Cerebellar nuclear complex (tissue), 1 donor: Measurements from ENCODE around the gene RPL23.
A peak's percentile ranks its signal among the peaks of the same experiment; 100 is the strongest.

Experiments used
- DNase-seq, 2 experiments: peaks; one replicate each; lab custom pipeline; 2025; lab: John Stamatoyannopoulos, UW

The RPL23 gene

DNA sequence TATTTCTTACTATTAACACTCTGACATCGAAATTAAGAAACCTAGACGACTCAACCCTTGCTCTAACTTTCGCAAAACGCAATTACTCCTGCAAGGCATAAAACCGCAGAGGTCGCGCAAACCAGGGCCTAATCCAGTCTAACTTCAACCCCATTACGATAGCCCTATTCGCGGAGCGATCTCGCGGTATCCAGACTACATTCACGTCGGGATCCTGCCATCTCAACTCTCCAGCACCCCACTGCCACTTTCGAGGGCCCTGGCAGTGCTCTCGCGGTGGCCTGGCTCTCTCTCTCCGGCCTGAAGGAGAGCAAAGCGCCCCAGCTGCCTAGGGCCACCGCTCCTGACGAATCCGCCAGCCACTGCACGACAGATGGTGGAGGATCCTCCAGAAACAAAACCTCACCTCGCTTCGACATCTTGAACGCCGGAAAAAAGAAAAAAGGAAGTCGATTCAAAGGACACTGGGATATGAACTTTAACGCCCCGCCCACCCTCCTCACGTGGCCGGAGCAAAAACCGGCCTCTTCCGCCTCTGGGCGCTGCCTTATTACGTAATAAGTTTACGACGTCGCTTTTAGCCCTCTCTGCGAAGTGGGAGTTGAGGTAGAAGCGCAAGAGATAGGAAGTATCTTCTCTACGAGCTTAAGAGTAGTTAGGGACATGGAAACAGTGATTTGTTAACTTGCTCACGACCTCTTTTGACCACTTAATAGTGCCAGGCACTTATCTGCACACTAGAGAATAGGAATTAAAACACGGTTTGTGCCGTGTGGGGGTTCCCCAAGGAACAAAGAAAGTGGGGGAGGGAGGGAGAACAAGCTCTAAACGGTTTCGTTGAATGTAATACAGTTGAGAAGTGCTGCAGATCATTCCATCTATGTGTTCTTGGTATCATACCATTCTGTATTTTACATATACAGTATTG lies at the start of gene RPL23:
Gene RPL23 (minus strand): TSS at position 430 of the 928 bp plus-strand sequence. CDS start 11 bp downstream, at position 419.
- peak in 1 of 2 experiments; percentile 83 for DNase-seq

DNA sequence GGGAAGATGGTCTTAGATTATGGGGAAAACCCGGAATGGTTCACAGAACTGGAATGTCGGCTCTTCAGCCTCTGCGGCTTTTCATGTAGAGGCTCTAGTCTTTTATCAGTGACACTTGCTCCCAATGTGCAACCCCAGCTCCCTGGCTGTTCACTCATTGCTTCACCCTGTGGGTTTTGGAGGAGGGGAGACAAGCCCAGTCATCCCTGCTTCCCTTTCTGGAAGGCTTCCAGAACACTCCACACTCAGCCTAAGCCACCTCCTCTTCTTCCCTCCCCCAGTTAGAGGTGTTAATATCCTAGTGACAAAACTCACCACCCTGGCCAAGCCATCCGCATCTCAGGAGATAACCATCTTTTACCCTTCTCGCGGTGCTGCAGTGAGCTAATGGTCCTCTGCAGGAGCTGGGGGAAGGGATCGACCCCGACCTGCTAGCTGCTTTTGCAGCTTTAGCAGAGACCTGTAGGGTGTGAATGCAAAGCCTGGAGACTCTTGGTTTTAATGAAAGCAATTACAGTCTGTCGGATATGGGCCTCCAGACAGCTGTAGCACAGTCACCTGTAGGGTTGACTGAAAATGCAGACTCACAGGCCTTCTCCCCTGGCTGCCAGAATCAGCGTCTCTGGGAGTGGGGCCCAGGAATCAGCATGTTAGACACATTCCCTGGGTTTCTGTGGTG lies 47.6 kb upstream of the RPL23 start:
- DNase-seq: no peak

DNA sequence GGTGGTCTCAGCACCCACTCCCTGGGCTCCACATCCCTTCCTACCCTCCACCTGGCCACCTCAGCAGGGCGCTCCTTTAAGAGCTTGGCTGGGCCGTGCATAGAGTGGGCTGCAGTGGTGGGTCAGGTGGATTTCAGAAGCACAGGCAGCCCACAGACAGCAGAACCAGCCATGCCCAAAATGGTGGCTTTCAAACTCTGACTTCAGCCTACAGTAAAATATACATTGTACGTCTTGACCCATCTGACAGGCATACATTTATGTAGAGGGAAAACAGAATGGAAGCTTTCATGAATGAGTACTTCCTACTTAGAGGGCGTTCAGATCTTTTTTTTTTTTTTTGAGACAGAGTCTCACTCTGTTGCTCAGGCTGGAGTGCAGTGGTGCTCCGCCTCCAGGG lies 45.9 kb upstream of the RPL23 start:
- no peak for DNase-seq

DNA sequence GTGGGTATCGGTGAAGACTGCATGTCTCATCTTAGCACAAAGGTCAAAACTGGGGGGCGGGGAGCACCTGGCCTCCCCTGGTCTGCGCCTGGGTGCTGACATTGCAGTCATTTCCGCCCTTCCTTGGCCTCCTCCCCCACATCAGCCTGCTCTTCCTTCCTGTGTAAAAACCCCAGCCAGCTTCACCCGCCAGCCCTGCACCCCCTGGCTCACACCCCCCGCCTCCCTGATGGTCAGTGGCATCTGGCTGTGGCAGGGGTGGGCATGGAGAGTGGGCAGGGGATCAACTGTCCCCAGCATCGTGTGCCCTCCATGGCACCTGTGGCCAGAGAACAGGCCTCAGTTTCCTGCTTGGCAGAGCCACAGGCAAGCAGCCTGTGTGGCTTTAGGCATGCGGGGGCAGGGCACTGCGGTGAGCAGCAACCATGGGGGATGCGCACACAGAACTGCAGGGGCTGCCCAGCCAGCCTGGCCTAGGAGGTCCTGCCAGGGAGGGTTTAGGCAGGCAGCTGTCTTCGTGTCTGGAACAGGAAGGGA lies 45.4 kb upstream of the RPL23 start:
- DNase-seq: no peak

DNA sequence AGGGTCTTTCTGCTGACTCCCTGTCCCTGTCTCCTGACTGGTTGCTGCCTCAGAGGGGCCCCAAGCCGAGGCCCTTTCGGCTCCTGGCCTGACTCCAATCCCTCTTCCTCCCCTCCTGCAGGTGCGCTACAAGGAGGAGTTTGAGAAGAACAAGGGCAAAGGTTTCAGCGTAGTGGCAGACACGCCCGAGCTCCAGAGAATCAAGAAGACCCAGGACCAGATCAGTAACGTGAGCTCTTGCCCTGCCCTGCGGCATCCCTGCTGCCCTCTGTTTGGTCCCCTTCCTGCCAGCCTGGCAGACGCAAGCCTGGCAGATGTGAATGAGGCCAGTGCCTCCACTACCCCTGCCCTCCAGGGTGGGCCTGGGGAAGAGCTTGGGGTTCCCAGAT lies 44.8 kb upstream of the RPL23 start:
- no peak for DNase-seq

DNA sequence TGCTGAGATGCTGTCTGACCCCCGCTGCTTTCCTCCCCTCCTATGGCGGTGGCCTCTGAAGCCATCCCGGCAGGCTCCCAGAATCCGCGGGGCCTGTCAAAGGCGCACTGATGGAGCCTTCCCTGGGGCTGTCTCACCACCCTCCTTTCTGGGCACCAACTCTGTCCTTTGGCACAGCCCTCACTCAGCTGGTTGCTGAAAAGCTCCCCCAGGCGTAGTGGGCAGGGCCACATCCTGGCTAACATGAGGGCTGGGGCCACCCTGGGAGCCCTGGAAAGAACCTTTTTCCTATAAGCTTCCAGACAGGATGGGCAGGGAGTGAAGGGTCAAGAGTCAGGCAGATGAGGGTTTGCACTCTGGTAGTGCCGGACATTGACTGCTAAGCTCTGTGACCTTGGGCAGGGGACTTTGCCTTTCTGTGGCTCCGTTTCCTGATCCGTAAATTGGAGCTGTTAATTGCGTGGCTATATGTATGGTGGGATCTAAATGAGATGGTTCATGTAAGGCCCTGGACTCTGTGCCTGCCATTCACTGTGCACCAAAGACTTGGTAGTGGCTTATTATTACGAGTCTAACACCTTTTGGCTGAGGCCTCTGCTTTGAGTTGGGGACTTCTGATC lies 44.3 kb upstream of the RPL23 start:
- no peak for DNase-seq

DNA sequence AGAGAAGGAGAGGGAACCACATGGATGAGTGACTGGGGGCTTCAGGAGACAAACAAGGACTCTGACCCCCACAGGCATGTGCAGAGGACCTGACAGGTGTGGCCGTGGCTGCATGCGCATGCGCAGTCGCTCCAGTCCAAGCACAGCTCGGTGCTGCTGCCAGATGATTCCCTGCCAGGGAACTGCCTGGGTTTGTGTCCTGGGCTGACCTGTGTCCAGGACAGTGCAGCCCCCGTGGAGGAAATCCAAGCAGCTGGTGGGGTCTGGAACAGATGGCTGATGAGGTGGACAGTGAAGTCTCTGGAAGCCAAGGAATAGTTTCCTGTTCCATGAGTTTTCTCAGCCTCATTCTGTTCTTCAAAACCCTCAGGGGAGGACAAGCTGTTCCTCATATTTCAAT lies 43.7 kb upstream of the RPL23 start:
- no peak for DNase-seq

DNA sequence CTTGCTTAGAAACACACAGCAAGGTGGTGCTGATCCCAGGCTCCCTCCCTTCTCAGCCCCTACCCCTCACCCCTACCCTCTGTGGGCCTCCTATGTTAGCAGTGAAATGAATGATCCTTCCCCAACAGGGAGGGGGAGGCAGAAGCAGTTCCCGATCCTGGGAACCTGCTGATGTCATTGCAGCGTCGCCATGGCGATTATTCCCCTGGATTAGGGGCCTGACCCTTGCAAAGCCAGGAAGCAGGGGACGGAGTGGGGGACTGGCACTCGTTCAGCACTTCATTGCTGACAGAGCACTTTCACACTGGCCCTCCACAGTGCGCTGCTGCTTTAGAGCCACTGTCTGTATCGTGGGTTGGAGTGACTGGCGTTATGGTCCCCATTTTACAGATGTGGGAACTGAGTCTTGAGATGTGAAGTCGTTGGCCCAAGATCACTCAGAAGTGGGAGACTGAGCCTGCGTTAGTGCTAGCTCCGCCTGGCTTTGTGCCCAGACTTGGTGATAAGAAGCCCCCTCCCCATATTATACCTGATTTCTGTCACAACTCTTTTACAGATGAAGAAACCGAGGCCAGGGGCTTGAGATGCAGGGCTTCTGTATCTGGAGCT lies 42.9 kb upstream of the RPL23 start:
- no peak for DNase-seq

DNA sequence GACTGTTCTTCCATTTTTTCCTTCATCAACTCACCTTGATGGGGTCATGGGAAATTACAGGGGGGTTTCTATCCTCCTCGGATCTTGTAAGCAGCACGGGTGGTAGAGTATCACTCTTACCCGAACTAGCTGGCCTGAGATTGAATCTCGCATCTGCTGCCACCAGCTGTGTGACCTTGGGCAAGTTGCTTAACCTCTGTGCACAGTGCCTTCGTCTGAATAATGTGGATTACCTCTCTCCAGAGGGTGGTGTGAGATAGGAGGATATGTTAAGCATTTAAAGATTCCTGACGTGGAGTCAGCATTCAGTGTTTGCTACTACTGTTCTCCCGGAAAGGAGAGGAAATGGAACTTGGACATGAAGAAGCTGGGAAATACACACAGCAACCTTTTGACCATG lies 40.8 kb upstream of the RPL23 start:
- DNase-seq: no peak

DNA sequence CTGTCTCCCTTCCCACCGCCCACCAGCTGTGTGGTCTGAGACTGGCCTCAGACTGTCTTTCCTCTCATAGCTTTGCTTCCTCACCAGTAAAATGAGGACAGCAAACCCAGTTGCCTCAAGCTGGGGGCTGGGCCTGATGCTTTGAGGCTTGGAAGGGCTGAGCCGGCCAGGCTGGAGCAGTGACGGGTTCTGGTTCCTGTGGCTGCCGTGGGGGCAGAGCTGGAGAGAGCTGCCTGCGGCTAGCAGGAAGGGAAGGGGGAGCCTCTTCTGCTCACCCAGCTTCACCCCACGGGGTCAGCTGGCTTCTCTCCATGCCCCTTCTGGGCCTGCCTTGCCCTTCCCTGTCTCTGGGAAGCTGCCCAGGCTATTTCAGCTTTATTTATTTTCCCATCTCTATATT lies 40.1 kb upstream of the RPL23 start:
- no peak for DNase-seq

DNA sequence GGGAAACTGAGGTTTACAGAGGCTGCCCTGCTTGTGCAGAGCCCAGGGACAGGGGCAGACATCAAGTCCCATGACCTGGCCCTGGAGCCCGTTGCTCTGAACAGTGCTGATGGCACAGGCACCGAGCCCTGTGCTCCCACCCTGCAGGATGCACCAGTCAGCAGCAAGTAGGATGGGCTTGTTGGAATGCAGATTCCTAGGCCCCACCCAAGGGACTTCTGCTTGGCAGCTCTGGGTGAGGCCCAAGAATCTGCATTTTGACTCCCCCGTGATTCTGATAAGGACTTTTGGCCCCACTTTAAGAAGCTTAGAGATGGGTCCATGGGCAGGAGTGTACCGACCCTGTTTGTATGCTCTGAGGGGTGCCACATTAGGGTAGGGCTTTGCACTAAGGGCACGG lies 39.6 kb upstream of the RPL23 start:
- DNase-seq: no peak

DNA sequence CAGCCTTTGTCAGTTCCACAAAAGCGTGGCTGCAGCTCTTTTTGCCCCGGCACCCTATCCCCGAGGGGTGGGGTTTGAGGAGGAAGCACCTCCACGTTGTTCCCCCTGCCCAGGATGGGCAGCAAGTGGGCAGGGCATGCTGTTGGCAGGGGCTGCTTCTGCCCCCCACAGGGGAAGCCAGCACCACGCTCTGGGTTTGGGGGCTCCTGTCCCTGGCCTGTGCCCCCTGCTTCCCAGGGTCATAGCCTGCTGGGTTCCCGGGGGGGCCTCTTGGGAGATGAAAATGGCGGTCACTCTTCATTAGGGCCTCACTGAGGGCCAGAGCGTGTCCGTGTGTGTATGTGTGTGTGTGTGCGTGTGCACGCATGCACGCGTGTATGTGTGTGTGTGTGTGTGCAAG lies 39.1 kb upstream of the RPL23 start:
- no peak for DNase-seq

DNA sequence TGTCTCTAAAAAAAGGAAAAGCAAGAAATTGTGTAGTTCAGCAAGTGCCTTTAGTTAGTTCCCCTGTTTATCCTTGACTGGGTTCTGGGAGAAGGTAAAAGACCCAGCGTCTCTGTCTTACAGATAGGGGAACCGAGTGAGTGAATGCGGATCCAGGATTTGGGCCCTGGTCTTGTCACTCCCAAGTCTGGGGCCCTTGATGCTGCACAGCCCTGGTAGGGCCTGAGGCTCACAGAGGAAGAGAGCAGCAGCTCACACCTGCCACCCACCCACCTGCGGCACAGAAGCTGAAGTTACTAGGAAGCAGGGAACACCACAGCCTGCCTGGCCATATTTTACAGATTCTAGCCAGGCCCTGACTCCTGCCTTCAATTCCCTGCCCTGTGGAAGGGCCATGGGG lies 38.6 kb upstream of the RPL23 start:
- DNase-seq: no peak

DNA sequence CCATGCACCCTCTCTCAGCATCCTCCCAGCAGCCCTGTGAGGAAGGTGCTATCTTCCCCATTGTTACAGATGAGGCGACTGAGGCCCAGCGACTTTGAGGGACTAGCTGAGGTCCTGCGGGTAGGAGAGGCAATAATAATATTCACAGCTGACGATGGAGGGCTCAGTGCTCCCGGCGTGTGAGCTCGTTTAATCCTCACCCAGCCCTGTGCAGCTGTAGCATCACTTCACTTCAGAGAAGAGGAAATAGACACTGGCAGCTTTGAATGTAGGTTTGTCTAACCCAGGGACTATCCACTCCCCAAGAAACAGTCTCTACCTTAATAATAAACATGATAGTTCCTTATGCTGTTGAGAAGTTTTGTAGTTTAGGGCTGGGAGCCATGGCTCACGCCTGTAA lies 37.9 kb upstream of the RPL23 start:
- no peak for DNase-seq

DNA sequence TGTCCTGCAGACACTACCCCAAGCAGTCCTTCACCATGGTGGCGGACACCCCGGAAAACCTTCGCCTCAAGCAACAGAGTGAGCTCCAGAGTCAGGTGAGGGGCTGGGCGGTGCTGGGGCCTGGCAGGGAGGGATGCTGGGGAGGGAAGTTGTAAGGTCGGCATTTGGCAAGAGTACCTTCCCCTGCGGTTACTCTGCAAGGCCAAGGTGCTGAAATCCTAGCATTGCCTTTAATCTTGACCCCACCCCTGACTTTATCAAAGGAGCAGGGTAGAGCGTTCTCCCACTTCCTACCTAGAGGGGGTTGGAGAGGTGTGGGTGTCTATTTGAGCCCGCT lies 36.9 kb upstream of the RPL23 start:
- no peak for DNase-seq

DNA sequence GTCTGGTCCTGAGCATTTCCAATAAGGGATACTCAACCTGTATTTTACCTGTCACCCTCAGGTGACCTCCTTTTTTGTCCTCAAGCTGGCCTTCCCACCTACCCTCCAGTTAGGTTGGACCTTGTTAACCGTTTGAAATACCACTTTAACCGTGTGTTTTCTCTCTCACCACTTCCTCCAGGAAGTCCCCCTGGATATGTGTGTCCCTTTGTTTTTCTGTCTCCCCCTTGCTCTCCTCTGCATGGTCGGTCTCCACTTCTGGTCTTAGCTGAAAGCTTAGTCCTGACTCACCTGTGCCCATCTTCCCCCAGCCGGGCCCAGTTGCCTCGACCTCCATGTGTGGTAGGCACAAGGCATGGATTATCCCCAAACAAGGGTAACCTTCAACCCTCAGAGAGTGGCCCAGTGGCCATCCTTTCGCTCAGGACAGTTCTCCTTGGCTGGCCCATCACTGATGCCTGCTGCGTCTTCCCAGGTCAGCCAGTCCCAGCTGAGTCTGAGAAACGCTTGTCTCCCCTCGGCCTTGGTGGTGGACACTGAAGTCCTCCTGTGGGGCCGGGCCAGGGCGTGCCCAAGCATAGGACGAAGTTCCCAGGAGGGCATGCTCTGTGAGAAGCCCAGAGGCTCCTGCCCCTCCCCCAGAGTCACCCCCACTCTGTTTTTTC lies 36.4 kb upstream of the RPL23 start:
- no peak for DNase-seq

DNA sequence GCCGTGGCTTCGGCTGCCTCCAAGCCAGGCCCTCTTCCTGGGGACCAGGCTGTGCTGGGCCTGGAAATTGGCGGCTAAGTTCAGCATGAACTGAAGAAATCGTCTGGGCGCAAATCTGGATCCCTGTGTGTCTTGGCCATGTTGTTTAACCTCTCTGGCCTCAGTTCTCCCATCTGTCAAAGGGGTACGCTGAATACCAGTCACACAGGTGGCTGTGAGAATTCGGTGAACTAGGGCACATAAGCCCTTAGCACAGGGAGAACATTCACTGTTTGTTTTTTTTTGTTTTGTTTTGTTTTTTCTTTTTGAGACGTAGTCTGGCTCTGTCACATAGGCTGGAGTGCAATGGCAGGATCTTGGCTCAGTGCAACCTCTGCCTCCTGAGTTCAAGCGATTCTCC lies 35.3 kb upstream of the RPL23 start:
- DNase-seq: no peak

DNA sequence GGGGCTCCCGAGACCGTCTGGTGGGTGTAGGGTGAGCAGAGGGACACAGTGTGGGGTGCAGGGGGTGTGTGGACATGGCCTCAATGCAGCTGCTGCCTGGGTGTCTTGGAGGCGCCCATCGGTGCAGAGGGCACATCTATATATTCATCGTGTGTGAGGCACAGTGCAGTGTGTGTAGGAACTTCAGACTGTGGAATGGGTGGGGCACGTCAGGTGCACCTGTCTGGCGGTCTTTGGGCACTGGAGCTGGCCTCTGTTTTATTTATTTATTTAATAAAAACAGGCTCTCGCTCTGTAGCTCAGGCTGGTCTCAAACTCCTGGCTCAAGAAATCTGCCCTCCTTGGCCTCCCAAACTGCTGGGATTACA lies 33.1 kb upstream of the RPL23 start:
- DNase-seq: no peak

DNA sequence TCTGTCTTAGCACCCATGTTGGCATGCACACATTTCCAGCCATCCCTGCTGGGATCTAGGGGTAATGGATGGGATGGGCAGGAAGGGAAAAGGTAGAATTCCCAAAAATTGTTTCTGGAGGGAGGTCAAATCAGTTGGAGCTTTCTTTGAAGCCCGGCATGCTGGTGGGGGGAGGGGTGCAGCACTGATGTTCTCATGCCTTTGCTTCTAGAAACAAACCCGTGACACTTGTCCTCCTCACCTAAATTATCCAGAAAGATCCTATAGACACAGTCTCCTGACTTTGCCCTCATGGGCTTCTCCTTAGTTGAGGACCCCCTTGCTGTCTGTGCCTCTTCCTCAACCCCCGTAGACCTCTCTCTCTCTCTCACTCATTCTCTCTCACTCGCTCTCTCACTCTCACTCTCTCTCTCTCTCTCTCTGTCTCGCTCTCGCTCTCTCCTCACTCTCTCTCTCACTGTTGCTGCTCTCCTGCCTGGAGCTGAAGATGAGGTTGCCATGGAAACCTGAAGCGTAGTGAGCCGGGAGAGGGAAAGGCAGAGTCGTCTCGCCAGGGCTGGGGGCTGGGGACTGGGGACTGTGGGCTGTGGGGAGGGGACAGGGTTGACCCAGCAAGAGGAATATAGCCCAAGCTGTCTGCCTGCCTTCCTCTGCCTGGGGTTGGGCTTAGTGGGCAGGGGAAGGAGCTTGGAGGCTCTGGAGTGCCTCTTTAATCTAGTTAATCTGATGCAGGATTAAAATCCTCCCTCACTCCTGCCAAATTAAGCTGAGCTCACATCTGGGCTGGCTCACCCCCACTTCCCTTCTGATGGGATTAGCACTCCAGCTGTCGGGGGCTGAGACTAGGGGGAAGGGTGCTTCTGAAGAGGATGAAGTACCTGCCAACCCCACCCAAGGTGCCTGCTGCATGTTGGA lies 32.5 kb upstream of the RPL23 start:
- DNase-seq: no peak

DNA sequence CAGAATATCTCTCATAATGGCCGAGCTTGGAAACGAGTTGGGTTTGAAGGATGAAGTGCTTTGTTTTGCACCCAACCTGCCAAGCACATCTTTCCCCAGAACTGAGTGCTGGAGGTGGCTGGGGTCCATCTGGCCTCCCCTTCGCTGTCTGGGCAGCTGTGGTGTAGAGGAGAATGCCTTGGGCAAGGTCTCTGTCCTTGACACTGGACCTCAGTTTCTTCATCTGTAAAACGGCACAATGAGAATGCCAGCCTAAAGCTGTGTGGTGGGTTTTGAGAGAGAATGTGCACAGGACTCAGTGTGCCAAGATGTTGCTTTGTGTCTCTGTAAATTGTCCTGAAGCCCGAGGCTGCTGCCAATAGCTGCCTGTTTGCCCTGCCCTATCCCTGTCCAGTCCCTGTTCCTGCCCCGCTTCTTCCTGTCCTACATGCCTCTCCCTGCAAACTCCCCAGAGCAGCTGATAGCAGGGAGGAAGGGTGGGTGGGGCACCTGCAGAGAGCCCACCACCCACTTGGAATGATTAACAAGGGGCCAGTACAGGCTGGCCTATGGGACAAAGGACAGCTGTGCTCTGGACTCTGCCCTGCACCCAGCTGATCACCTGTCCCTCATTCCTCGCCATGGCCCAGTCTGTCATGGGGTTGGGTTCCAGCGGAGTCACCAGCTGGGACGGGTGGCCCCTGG lies 31.7 kb upstream of the RPL23 start:
- no peak for DNase-seq
